OCI-LY7 (cell line): ENCODE measurements around the gene PANX3. TPM values are rescaled to one million over a fixed set of nuclear protein-coding genes. Genes with fewer than 3 reads are reported as not detected.
"Not testable (repeated sequence)": the region's sequence is repeated elsewhere in the genome, so short reads cannot be mapped to it uniquely, and the experiment has no call there.

Source experiments
- BruUV-seq: library from RNA; stranded (reverse); fragments of 400-500 nt; replicated peaks from 2 replicates; lab custom pipeline; 2021; lab: Mats Ljungman, UMichigan
- CTCF ChIA-PET: fragments of 300-600 bp; sonication (Branson Sonifier 250); formaldehyde crosslinking; loops from one replicate; lab custom pipeline; 2022; ENCODE audit warnings: antibody characterized with exemption; ENCODE audit not compliant: unreplicated experiment; lab: Charles Lee
- POLR2A ChIA-PET: fragments of 300-600 bp; sonication (Branson Sonifier 250); formaldehyde crosslinking; loops from one replicate; lab custom pipeline; 2022; ENCODE audit warnings: antibody characterized with exemption; lab: Charles Lee
- DNase-seq: peaks from one replicate; pipeline ENCODE4 v3.0.0-alpha.2; 2015; ENCODE audit warnings: low spot score
- H2AFZ ChIP-seq: fragments of 200-600 bp; sonication (generic), shearing (Covaris generic); 2 replicates; pipeline ENCODE4 v1.6.1; 2014; ENCODE audit warnings: mild to moderate bottlenecking, antibody characterized with exemption, low read length, moderate library complexity
- H3K27ac ChIP-seq: fragments of 200-600 bp; sonication (generic); 2 replicates; pipeline ENCODE4 v1.5.1; 2014; ENCODE audit warnings: mixed run types, low read depth, mild to moderate bottlenecking, moderate library complexity, low read length, inconsistent platforms; ENCODE audit not compliant: poor library complexity, severe bottlenecking
- H3K36me3 ChIP-seq: fragments of 200-600 bp; sonication (generic); 2 replicates; pipeline ENCODE4 v1.6.1; 2014; ENCODE audit warnings: mild to moderate bottlenecking, antibody characterized with exemption, low read length, moderate library complexity, mixed read lengths; ENCODE audit not compliant: insufficient read depth
- H3K4me1 ChIP-seq: fragments of 200-600 bp; sonication (generic); 2 replicates; pipeline ENCODE4 v1.5.1; 2014; ENCODE audit warnings: mild to moderate bottlenecking, low read length; ENCODE audit not compliant: insufficient read depth, poor library complexity, severe bottlenecking
- H3K4me2 ChIP-seq: fragments of 200-600 bp; sonication (generic); 2 replicates; pipeline ENCODE4 v1.6.1; 2014; ENCODE audit warnings: mild to moderate bottlenecking, low read length
- H3K4me3 ChIP-seq: fragments of 200-600 bp; sonication (generic); 2 replicates; pipeline ENCODE4 v1.5.1; 2014; ENCODE audit warnings: mild to moderate bottlenecking, low read depth, low read length; ENCODE audit not compliant: poor library complexity, severe bottlenecking
- H3K79me2 ChIP-seq: fragments of 200-600 bp; sonication (generic); 2 replicates; pipeline ENCODE4 v1.6.1; 2016; ENCODE audit warnings: low read depth, mild to moderate bottlenecking, low read length, moderate library complexity, mixed read lengths; ENCODE audit not compliant: insufficient read depth
- H3K9me2 ChIP-seq: fragments of 200-600 bp; sonication (generic); 2 replicates; pipeline ENCODE4 v1.6.1; 2016; ENCODE audit warnings: mild to moderate bottlenecking, low read length, mixed read lengths; ENCODE audit not compliant: insufficient read depth
- H3K9me3 ChIP-seq: fragments of 200-600 bp; sonication (generic); 2 replicates; pipeline ENCODE4 v1.6.1; 2014; ENCODE audit warnings: mild to moderate bottlenecking, mixed run types, low read length, mixed read lengths
- H4K20me1 ChIP-seq: fragments of 200-600 bp; sonication (generic); 2 replicates; pipeline ENCODE4 v1.6.1; 2014; ENCODE audit warnings: mild to moderate bottlenecking, antibody characterized with exemption, low read length, moderate library complexity, mixed read lengths; ENCODE audit not compliant: insufficient read depth
- CTCF ChIP-seq: fragments of 200-600 bp; sonication (generic); conservative IDR thresholded peaks from 2 replicates; pipeline ENCODE4 v1.5.1; 2014; ENCODE audit warnings: mild to moderate bottlenecking, antibody characterized with exemption, low read length, moderate library complexity, mixed read lengths
- EZH2phosphoT487 ChIP-seq: fragments of 200-600 bp; sonication (generic); IDR thresholded peaks from 2 replicates; pipeline ENCODE4 v1.6.1; 2018; ENCODE audit warnings: low read depth, borderline replicate concordance, mild to moderate bottlenecking, mixed run types, antibody characterized with exemption, low read length, moderate library complexity, mixed read lengths
- intact Hi-C: fragments of 100-400 bp; cut with micrococcal nuclease; formaldehyde crosslinking; loops from one replicate; pipeline ENCODE4 v1.10.0; 2022; ENCODE audit not compliant: unreplicated experiment
- total RNA-seq, 2 experiments: library from RNA; depleted of rRNA in 1 of 2; stranded (reverse); fragments of >200 nt in 1 of 2; shearing (Covaris generic) in 1 of 2; gene quantifications; 2 replicates each; pipeline ENCODE4 v1.2.3, GENCODE V29; 2014 to 2022

Gene PANX3
- total RNA-seq, 2 experiments from 2014 or later: not detected

GRCh38 chr11:124602193-124602592 lies 9.0 kb upstream of the PANX3 start:
- Histone ChIP-seq H3K36me3 (no peaks in the 10 kb centered on the region), H4K20me1 (no peaks in the 10 kb centered on the region), H3K9me3 (no peaks in the 10 kb centered on the region), H3K4me1 (no peaks in the 10 kb centered on the region), H3K4me3 (no peak overlapping the region), H3K27ac (no peak overlapping the region), H2AFZ (no peak overlapping the region), H3K4me2 (no peak overlapping the region), H3K9me2 (no peaks in the 10 kb centered on the region), H3K79me2 (no peaks in the 10 kb centered on the region)
- TF ChIP-seq EZH2phosphoT487 (no peak), CTCF (no peak)
- DNase-seq: no peak
- intact Hi-C loops: no loop called here
- no TSS peak for BruUV-seq
- CTCF ChIA-PET: no interaction called here
- POLR2A ChIA-PET: no interaction called here

GRCh38 chr11:124602723-124603122 lies 8.5 kb upstream of the PANX3 start:
- H3K36me3 ChIP-seq, intact Hi-C loops, CTCF ChIA-PET: not testable (repeated sequence)

GRCh38 chr11:124605719-124606118 lies 5.5 kb upstream of the PANX3 start:
- intact Hi-C loops: no loop called here
- H2AFZ ChIP-seq: no peak overlapping the region
- no peak overlapping the region for H3K4me3 ChIP-seq
- H3K9me2 ChIP-seq: no peaks in the 10 kb centered on the region
- CTCF ChIA-PET: no interaction called here
- TF ChIP-seq EZH2phosphoT487 (no peak), CTCF (no peak)
- no peaks in the 10 kb centered on the region for H3K79me2 ChIP-seq
- H3K4me1 ChIP-seq: no peaks in the 10 kb centered on the region
- POLR2A ChIA-PET: interaction anchor here (0.5 kb wide), 1 partner anchor 193 kb away, joined by 3 read pairs; no protein-coding TSS in a partner anchor
- H4K20me1 ChIP-seq: no peaks in the 10 kb centered on the region
- H3K36me3 ChIP-seq: no peaks in the 10 kb centered on the region
- no peak overlapping the region for H3K4me2 ChIP-seq
- BruUV-seq: no TSS peak
- no peaks in the 10 kb centered on the region for H3K9me3 ChIP-seq
- DNase-seq: no peak
- no peak overlapping the region for H3K27ac ChIP-seq

More at GRCh38 chr11:124602723-124603122, 8.5 kb upstream of the PANX3 start:
- H4K20me1 ChIP-seq, H2AFZ ChIP-seq, H3K9me2 ChIP-seq, POLR2A ChIA-PET, H3K27ac ChIP-seq, BruUV-seq, H3K79me2 ChIP-seq, H3K4me1 ChIP-seq, DNase-seq, H3K4me3 ChIP-seq, H3K4me2 ChIP-seq, H3K9me3 ChIP-seq: not testable (repeated sequence)
